PC-3 (cell line): Measurements from ENCODE around the gene CD200R1. TPM values are rescaled to one million over a fixed set of nuclear protein-coding genes. Genes with fewer than 3 reads are reported as not detected.
A peak's percentile ranks its signal among the peaks of the same experiment; 100 is the strongest.

Experiments
- ATAC-seq: fragments of 200-7000 bp; cut with Tn5 transposase; 2 replicates; pipeline ENCODE4 v1.9.1; 2020; ENCODE audit warnings: mild to moderate bottlenecking, moderate library complexity
- BruUV-seq: library from RNA; stranded (reverse); fragments of 400-500 nt; replicated peaks from 2 replicates; lab custom pipeline; 2021; lab: Mats Ljungman, UMichigan
- CTCF ChIA-PET: fragments of 300-600 bp; sonication (Branson Sonifier 250); formaldehyde crosslinking; loops from one replicate; lab custom pipeline; 2022; ENCODE audit warnings: antibody characterized with exemption; lab: Charles Lee
- POLR2A ChIA-PET: fragments of 300-600 bp; sonication (Branson Sonifier 250); formaldehyde crosslinking; loops from one replicate; lab custom pipeline; 2022; ENCODE audit warnings: antibody characterized with exemption; ENCODE audit not compliant: unreplicated experiment; lab: Charles Lee
- DNase-seq: peaks from one replicate; pipeline ENCODE4 v3.0.0-alpha.2; 2015
- H2AFZ ChIP-seq: fragments of 300-600 bp; sonication (generic); 2 replicates; pipeline ENCODE4 v1.6.0; 2016; ENCODE audit warnings: antibody characterized with exemption, low read length
- H3F3A ChIP-seq: fragments of 300-600 bp; sonication (generic); one replicate; pipeline ENCODE4 v1.6.0; 2017; ENCODE audit warnings: antibody characterized with exemption, low read length, control low read depth, mild to moderate bottlenecking; ENCODE audit not compliant: unreplicated experiment
- H3K27ac ChIP-seq: fragments of 300-600 bp; sonication (generic); 2 replicates; pipeline ENCODE4 v1.5.1; 2016; ENCODE audit warnings: mild to moderate bottlenecking, low read length
- H3K27me3 ChIP-seq: fragments of 300-600 bp; sonication (generic); 2 replicates; pipeline ENCODE4 v1.6.1; 2016; ENCODE audit warnings: low read length, mixed read lengths
- H3K36me3 ChIP-seq: fragments of 300-600 bp; sonication (generic); 2 replicates; pipeline ENCODE4 v1.6.1; 2016; ENCODE audit warnings: low read depth, mixed run types, low read length, mixed read lengths
- H3K4me1 ChIP-seq: fragments of 300-600 bp; sonication (generic); 2 replicates; pipeline ENCODE4 v1.5.1; 2016; ENCODE audit warnings: low read length; ENCODE audit not compliant: insufficient read depth
- H3K4me2 ChIP-seq: fragments of 300-600 bp; sonication (generic); 2 replicates; pipeline ENCODE4 v1.6.0; 2016; ENCODE audit warnings: low read length
- H3K4me3 ChIP-seq: fragments of 300-600 bp; sonication (generic); 2 replicates; pipeline ENCODE4 v1.5.1; 2016; ENCODE audit warnings: mild to moderate bottlenecking, low read length, mixed read lengths
- H3K79me2 ChIP-seq: fragments of 300-600 bp; sonication (generic); 2 replicates; pipeline ENCODE4 v1.6.1; 2017; ENCODE audit warnings: low read length, mixed read lengths
- H3K9ac ChIP-seq: fragments of 300-600 bp; sonication (generic); 2 replicates; pipeline ENCODE4 v1.6.0; 2016; ENCODE audit warnings: mild to moderate bottlenecking, low read length
- H3K9me2 ChIP-seq: fragments of 300-600 bp; sonication (generic); replicated peaks from 2 replicates; pipeline ENCODE4 v1.6.1; 2016; ENCODE audit warnings: mixed run types, low read length, mixed read lengths
- H3K9me3 ChIP-seq: fragments of 300-600 bp; sonication (generic); 2 replicates; pipeline ENCODE4 v1.6.1; 2016; ENCODE audit warnings: low read length, mixed read lengths
- H4K20me1 ChIP-seq: fragments of 300-600 bp; sonication (generic); 2 replicates; pipeline ENCODE4 v1.6.1; 2016; ENCODE audit warnings: low read length, mixed read lengths
- CTCF ChIP-seq: fragments of 300-600 bp; sonication (generic); conservative IDR thresholded peaks from 2 replicates; pipeline ENCODE4 v1.5.1; 2017; ENCODE audit warnings: antibody characterized with exemption, low read depth, mild to moderate bottlenecking, low read length
- EZH2 ChIP-seq: fragments of 300-600 bp; sonication (generic); IDR thresholded peaks from one replicate; pipeline ENCODE4 v1.6.1; 2017; ENCODE audit warnings: antibody characterized with exemption, mild to moderate bottlenecking, low read length; ENCODE audit not compliant: unreplicated experiment
- EZH2phosphoT487 ChIP-seq: fragments of 300-600 bp; sonication (generic); IDR thresholded peaks from 2 replicates; pipeline ENCODE4 v1.6.1; 2018; ENCODE audit warnings: mild to moderate bottlenecking, antibody characterized with exemption, low read length, borderline replicate concordance
- intact Hi-C: fragments of 100-400 bp; cut with micrococcal nuclease; formaldehyde crosslinking; loops from 2 replicates; pipeline ENCODE4 v1.9.0; 2023
- total RNA-seq: library from RNA; depleted of rRNA; stranded (reverse); fragments of >200 nt; gene quantifications from 2 replicates; pipeline ENCODE4 v1.2.3, GENCODE V29; 2014

Gene CD200R1
- total RNA-seq, 1 experiment from 2014 or later: not detected

GRCh38 chr3:112972158-112972557 lies 2.7 kb downstream of the CD200R1 start:
- H4K20me1 ChIP-seq: no peaks in the 10 kb centered on the region
- no peaks in the 10 kb centered on the region for H3K9me2 ChIP-seq
- TF ChIP-seq EZH2 (no peak), CTCF (peak; percentile 15; the same call in 1 of the 2 replicates), EZH2phosphoT487 (no peak)
- no peak overlapping the region for H3K4me2 ChIP-seq
- intact Hi-C loops: no loop called here
- H3K9ac ChIP-seq: no peak overlapping the region
- no peak overlapping the region for H3K27ac ChIP-seq
- CTCF ChIA-PET: no interaction called here
- H3K4me3 ChIP-seq: no peak overlapping the region
- no peaks in the 10 kb centered on the region for H3K9me3 ChIP-seq
- BruUV-seq: no TSS peak
- no peaks in the 10 kb centered on the region for H3K4me1 ChIP-seq
- H3K27me3 ChIP-seq: 0 out of 2 replicates have a peak, but pooled peaks cover 4% of the 10 kb centered on the region
- H3K36me3 ChIP-seq: no peaks in the 10 kb centered on the region
- H3K79me2 ChIP-seq: no peaks in the 10 kb centered on the region
- no peak for ATAC-seq
- H2AFZ ChIP-seq: no peak overlapping the region
- POLR2A ChIA-PET: no interaction called here
- H3F3A ChIP-seq: no peaks in the 10 kb centered on the region
- no peak for DNase-seq

- intact Hi-C loops: no loop called here
- Histone ChIP-seq H3K79me2 (no peaks in the 10 kb centered on the region), H3K27ac (no peak overlapping the region), H3K9ac (no peak overlapping the region), H3K9me3 (no peaks in the 10 kb centered on the region), H3K9me2 (no peaks in the 10 kb centered on the region), H3K4me1 (no peaks in the 10 kb centered on the region), H3K4me2 (no peak overlapping the region), H4K20me1 (no peaks in the 10 kb centered on the region), H2AFZ (no peak overlapping the region), H3K4me3 (no peak overlapping the region), H3F3A (no peaks in the 10 kb centered on the region), H3K36me3 (no peaks in the 10 kb centered on the region), H3K27me3 (no peaks in the 10 kb centered on the region)
- CTCF ChIA-PET: no interaction called here
- no TSS peak for BruUV-seq
- TF ChIP-seq CTCF: no peak
- no peak for TF ChIP-seq EZH2
- TF ChIP-seq EZH2phosphoT487: no peak
- POLR2A ChIA-PET: no interaction called here
- DNase-seq (no peak), ATAC-seq (no peak)
Observed at GRCh38 chr3:112967828-112968227, 7.1 kb downstream of the CD200R1 start.

- H3K36me3 ChIP-seq: no peaks in the 10 kb centered on the region
- BruUV-seq: no TSS peak
- ChIA-PET CTCF (no interaction called here), POLR2A (no interaction called here)
- no peaks in the 10 kb centered on the region for H4K20me1 ChIP-seq
- no peak overlapping the region for H3K9ac ChIP-seq
- no peaks in the 10 kb centered on the region for H3K9me3 ChIP-seq
- intact Hi-C loops: no loop called here
- H3F3A ChIP-seq: no peaks in the 10 kb centered on the region
- ATAC-seq (no peak), DNase-seq (no peak)
- H3K79me2 ChIP-seq: no peaks in the 10 kb centered on the region
- TF ChIP-seq EZH2 (no peak), CTCF (no peak), EZH2phosphoT487 (no peak)
- no peak overlapping the region for H3K27ac ChIP-seq
- H3K4me2 ChIP-seq: no peak overlapping the region
- no peaks in the 10 kb centered on the region for H3K9me2 ChIP-seq
- no peaks in the 10 kb centered on the region for H3K27me3 ChIP-seq
- H3K4me3 ChIP-seq: no peak overlapping the region
- H3K4me1 ChIP-seq: no peaks in the 10 kb centered on the region
- no peak overlapping the region for H2AFZ ChIP-seq
Observed at GRCh38 chr3:112967425-112967824, 7.5 kb downstream of the CD200R1 start.
